ENCODE data around the gene HOXA11.
A peak's percentile ranks its signal among the peaks of the same experiment; 100 is the strongest.

The HOXA11 gene

GRCh38 chr7:27180431-27181420 is 4.3 kb downstream of the HOXA11 start:
- no peak for DNase-seq (ENCODE audit: low spot score)

- peak; percentile 95 for DNase-seq (ENCODE audit: low spot score)
Observed at GRCh38 chr7:27179503-27180430, 5.3 kb downstream of the HOXA11 start.

GRCh38 chr7:27179030-27179429 is 6.0 kb downstream of the HOXA11 start:
- DNase-seq (ENCODE audit: low spot score): no peak

- DNase-seq (ENCODE audit: low spot score): no peak
Observed at GRCh38 chr7:27178366-27178765, 6.7 kb downstream of the HOXA11 start.

- no peak for DNase-seq (ENCODE audit: low spot score)
Observed at GRCh38 chr7:27177795-27178320, 7.2 kb downstream of the HOXA11 start.

- no peak for DNase-seq (ENCODE audit: low spot score)
Observed at GRCh38 chr7:27176962-27177794, 7.9 kb downstream of the HOXA11 start.

GRCh38 chr7:27176524-27176845 is 8.5 kb downstream of the HOXA11 start:
- no peak for DNase-seq (ENCODE audit: low spot score)

- DNase-seq (ENCODE audit: low spot score): no peak
Observed at GRCh38 chr7:27175626-27176523, 9.2 kb downstream of the HOXA11 start.

GRCh38 chr7:27174874-27175625 is 10.0 kb downstream of the HOXA11 start:
- DNase-seq (ENCODE audit: low spot score): no peak

- DNase-seq (ENCODE audit: low spot score): no peak
Observed at GRCh38 chr7:27173956-27174873, 10.8 kb downstream of the HOXA11 start, which contains the start of gene HOXA10. Gene HOXA10, minus strand, starts transcription at chr7:27174320. Its CDS starts 14 bp downstream, at chr7:27174306.

- peak; percentile 64 for DNase-seq (ENCODE audit: low spot score)
Observed at GRCh38 chr7:27173511-27173955, 11.5 kb downstream of the HOXA11 start.

- peak; percentile 80 for DNase-seq (ENCODE audit: low spot score)
Observed at GRCh38 chr7:27172823-27173510, 12.1 kb downstream of the HOXA11 start.

- DNase-seq (ENCODE audit: low spot score): no peak
Observed at GRCh38 chr7:27172315-27172774, 12.7 kb downstream of the HOXA11 start.

- no peak for DNase-seq (ENCODE audit: low spot score)
Observed at GRCh38 chr7:27171637-27172314, 13.3 kb downstream of the HOXA11 start.

GRCh38 chr7:27171325-27171636 is 13.8 kb downstream of the HOXA11 start:
- DNase-seq (ENCODE audit: low spot score): no peak

GRCh38 chr7:27170426-27171324 is 14.4 kb downstream of the HOXA11 start:
- DNase-seq (ENCODE audit: low spot score): no peak

Measured in HuH-7.5 (cell line).